Liver (tissue), 3 donors: Measurements from ENCODE around the gene MYG1.

Source experiments
- GABPA ChIP-seq, 2 donors: IDR thresholded peaks in 1 of 2; conservative IDR thresholded peaks in 1 of 2; 2 replicates each; pipeline ENCODE4 v1.6.1; 2016; ENCODE audit warnings: antibody characterized with exemption in 2 of 2, mild to moderate bottlenecking in 1 of 2, moderate library complexity in 1 of 2
- RAD21 ChIP-seq, 2 donors: IDR thresholded peaks; 2 replicates each; pipeline ENCODE4 v1.6.1; 2016; ENCODE audit warnings: antibody characterized with exemption in 2 of 2, mild to moderate bottlenecking in 2 of 2
- SP1 ChIP-seq: IDR thresholded peaks from 2 replicates; pipeline ENCODE4 v1.6.1; 2018; ENCODE audit warnings: antibody characterized with exemption, mild to moderate bottlenecking
- TAF1 ChIP-seq: conservative IDR thresholded peaks from 2 replicates; pipeline ENCODE4 v1.6.1; 2016; ENCODE audit warnings: antibody characterized with exemption, mild to moderate bottlenecking
- YY1 ChIP-seq: IDR thresholded peaks from 2 replicates; pipeline ENCODE4 v1.6.1; 2016; ENCODE audit warnings: antibody characterized with exemption, mild to moderate bottlenecking
- TF ChIP-seq, protein P1 (sequence below): fragments of 150-350 bp; IDR thresholded peaks from 2 replicates; pipeline ENCODE4 v1.5.1; 2017; ENCODE audit warnings: improper control_type of control experiment, low read depth, low read length; ENCODE audit not compliant: missing input control
- TF ChIP-seq, protein P2 (sequence below): IDR thresholded peaks from 2 replicates; pipeline ENCODE4 v1.6.1; 2016; ENCODE audit warnings: antibody characterized with exemption
- TF ChIP-seq, protein P3 (sequence below): IDR thresholded peaks from 2 replicates; pipeline ENCODE4 v1.6.1; 2016; ENCODE audit warnings: antibody characterized with exemption
- TF ChIP-seq, protein P4 (sequence below): IDR thresholded peaks from 2 replicates; pipeline ENCODE4 v1.6.1; 2016; ENCODE audit warnings: antibody characterized with exemption
- TF ChIP-seq, protein P5 (sequence below): IDR thresholded peaks from 2 replicates; pipeline ENCODE4 v1.6.1; 2016; ENCODE audit warnings: antibody characterized with exemption, mild to moderate bottlenecking
- donor health status: healthy.
- donor health status: healthy.

DNA sequence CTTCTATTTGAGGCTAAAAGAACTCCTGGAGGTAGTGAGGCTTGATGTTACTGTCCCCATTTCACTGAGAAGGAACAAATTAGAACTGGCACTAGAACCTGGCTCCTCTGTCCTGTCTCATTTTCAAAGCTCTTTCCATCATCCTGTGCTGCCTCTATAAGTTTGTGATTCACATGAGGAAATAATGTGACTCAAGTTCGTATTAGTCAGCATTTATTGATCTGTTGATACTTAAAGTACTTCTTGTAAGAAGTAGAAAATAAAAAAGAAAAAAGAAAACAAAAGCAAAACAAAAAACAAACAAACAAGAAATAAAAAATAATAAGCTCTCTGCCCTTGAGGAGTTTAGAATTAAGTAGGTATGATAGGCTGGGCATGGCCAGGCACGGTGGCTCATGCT is 33.7 kb upstream of the MYG1 start:
- TF ChIP-seq, protein P1, sequence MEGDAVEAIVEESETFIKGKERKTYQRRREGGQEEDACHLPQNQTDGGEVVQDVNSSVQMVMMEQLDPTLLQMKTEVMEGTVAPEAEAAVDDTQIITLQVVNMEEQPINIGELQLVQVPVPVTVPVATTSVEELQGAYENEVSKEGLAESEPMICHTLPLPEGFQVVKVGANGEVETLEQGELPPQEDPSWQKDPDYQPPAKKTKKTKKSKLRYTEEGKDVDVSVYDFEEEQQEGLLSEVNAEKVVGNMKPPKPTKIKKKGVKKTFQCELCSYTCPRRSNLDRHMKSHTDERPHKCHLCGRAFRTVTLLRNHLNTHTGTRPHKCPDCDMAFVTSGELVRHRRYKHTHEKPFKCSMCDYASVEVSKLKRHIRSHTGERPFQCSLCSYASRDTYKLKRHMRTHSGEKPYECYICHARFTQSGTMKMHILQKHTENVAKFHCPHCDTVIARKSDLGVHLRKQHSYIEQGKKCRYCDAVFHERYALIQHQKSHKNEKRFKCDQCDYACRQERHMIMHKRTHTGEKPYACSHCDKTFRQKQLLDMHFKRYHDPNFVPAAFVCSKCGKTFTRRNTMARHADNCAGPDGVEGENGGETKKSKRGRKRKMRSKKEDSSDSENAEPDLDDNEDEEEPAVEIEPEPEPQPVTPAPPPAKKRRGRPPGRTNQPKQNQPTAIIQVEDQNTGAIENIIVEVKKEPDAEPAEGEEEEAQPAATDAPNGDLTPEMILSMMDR = no peak
- TF ChIP-seq, protein P2, sequence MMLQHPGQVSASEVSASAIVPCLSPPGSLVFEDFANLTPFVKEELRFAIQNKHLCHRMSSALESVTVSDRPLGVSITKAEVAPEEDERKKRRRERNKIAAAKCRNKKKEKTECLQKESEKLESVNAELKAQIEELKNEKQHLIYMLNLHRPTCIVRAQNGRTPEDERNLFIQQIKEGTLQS = no peak
- TF ChIP-seq TAF1 (no peak), YY1 (no peak), SP1 (no peak), GABPA (IDR thresholded peaks at IDR 0.05 in 1 of 2, conservative IDR thresholded peaks at IDR 0.05 in 1 of 2) (no peak), RAD21 (IDR thresholded peaks at IDR 0.05) (no peak)
- TF ChIP-seq, protein P3, sequence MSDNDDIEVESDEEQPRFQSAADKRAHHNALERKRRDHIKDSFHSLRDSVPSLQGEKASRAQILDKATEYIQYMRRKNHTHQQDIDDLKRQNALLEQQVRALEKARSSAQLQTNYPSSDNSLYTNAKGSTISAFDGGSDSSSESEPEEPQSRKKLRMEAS = no peak
- TF ChIP-seq, protein P4, sequence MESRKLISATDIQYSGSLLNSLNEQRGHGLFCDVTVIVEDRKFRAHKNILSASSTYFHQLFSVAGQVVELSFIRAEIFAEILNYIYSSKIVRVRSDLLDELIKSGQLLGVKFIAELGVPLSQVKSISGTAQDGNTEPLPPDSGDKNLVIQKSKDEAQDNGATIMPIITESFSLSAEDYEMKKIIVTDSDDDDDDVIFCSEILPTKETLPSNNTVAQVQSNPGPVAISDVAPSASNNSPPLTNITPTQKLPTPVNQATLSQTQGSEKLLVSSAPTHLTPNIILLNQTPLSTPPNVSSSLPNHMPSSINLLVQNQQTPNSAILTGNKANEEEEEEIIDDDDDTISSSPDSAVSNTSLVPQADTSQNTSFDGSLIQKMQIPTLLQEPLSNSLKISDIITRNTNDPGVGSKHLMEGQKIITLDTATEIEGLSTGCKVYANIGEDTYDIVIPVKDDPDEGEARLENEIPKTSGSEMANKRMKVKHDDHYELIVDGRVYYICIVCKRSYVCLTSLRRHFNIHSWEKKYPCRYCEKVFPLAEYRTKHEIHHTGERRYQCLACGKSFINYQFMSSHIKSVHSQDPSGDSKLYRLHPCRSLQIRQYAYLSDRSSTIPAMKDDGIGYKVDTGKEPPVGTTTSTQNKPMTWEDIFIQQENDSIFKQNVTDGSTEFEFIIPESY = no peak
- TF ChIP-seq, protein P5, sequence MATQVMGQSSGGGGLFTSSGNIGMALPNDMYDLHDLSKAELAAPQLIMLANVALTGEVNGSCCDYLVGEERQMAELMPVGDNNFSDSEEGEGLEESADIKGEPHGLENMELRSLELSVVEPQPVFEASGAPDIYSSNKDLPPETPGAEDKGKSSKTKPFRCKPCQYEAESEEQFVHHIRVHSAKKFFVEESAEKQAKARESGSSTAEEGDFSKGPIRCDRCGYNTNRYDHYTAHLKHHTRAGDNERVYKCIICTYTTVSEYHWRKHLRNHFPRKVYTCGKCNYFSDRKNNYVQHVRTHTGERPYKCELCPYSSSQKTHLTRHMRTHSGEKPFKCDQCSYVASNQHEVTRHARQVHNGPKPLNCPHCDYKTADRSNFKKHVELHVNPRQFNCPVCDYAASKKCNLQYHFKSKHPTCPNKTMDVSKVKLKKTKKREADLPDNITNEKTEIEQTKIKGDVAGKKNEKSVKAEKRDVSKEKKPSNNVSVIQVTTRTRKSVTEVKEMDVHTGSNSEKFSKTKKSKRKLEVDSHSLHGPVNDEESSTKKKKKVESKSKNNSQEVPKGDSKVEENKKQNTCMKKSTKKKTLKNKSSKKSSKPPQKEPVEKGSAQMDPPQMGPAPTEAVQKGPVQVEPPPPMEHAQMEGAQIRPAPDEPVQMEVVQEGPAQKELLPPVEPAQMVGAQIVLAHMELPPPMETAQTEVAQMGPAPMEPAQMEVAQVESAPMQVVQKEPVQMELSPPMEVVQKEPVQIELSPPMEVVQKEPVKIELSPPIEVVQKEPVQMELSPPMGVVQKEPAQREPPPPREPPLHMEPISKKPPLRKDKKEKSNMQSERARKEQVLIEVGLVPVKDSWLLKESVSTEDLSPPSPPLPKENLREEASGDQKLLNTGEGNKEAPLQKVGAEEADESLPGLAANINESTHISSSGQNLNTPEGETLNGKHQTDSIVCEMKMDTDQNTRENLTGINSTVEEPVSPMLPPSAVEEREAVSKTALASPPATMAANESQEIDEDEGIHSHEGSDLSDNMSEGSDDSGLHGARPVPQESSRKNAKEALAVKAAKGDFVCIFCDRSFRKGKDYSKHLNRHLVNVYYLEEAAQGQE = no peak
